Glutamatergic neuron (in vitro differentiated cells): Measurements from ENCODE around the gene EIPR1. TPM values are rescaled to one million over a fixed set of nuclear protein-coding genes. Genes with fewer than 3 reads are reported as not detected.
"Not testable (repeated sequence)": the region's sequence is repeated elsewhere in the genome, so short reads cannot be mapped to it uniquely, and the experiment has no call there.

ENCODE experiments used
- DNase-seq: peaks from one replicate; pipeline ENCODE4 v3.0.0; 2022
- H3K27ac Mint-ChIP-seq: one replicate; pipeline ENCODE4 v1.8.0; 2020; ENCODE audit warnings: mild to moderate bottlenecking, mixed read lengths, inconsistent platforms; ENCODE audit not compliant: unreplicated experiment
- H3K27me3 Mint-ChIP-seq: one replicate; pipeline ENCODE4 v1.8.0; 2020; ENCODE audit warnings: mild to moderate bottlenecking, moderate library complexity, mixed read lengths, inconsistent platforms; ENCODE audit not compliant: unreplicated experiment
- H3K36me3 Mint-ChIP-seq: one replicate; pipeline ENCODE4 v1.8.0; 2020; ENCODE audit warnings: mild to moderate bottlenecking, mixed read lengths, inconsistent platforms; ENCODE audit not compliant: unreplicated experiment
- H3K4me1 Mint-ChIP-seq: one replicate; pipeline ENCODE4 v1.8.0; 2020; ENCODE audit warnings: mild to moderate bottlenecking, low read depth, mixed read lengths, inconsistent platforms; ENCODE audit not compliant: unreplicated experiment
- H3K4me3 Mint-ChIP-seq: one replicate; pipeline ENCODE4 v1.8.0; 2020; ENCODE audit warnings: mild to moderate bottlenecking, mixed read lengths, inconsistent platforms; ENCODE audit not compliant: unreplicated experiment
- H3K9me3 Mint-ChIP-seq: one replicate; pipeline ENCODE4 v1.8.0; 2020; ENCODE audit warnings: mild to moderate bottlenecking, moderate library complexity, mixed read lengths, inconsistent platforms; ENCODE audit not compliant: unreplicated experiment
- CTCF ChIP-seq: fragments of 200-600 bp; sonication (generic); IDR thresholded peaks from one replicate; pipeline ENCODE4 v1.5.0; 2021; ENCODE audit not compliant: partially characterized antibody, unreplicated experiment
- total RNA-seq: library from RNA; stranded (reverse); fragmentation: NEBNext Ultra II Directional; extraction: Animal tissue kit (Norgen Biotek cat#: 25700); gene quantifications from one replicate; pipeline ENCODE4 v1.2.1, GENCODE V29; 2021; ENCODE audit not compliant: unreplicated experiment

EIPR1 gene
- total RNA-seq, 1 donor from 2014 or later: 43.8 TPM

- peaks cover 9% of the 10 kb centered on the region for H3K9me3 Mint-ChIP-seq
Observed at GRCh38 chr2:3183766-3184165, 193.9 kb downstream of the EIPR1 start.

GRCh38 chr2:3182848-3183247, 194.8 kb downstream of the EIPR1 start:
- Mint-ChIP-seq H3K27me3 (peaks cover 7% of the 10 kb centered on the region), H3K27ac (no peak overlapping the region), H3K9me3 (peaks cover 9% of the 10 kb centered on the region), H3K4me1 (no peaks in the 10 kb centered on the region), H3K36me3 (peaks cover 11% of the 10 kb centered on the region), H3K4me3 (no peak overlapping the region)
- no peak for TF ChIP-seq CTCF
- no peak for DNase-seq

More at GRCh38 chr2:3183766-3184165, 193.9 kb downstream of the EIPR1 start:
- Mint-ChIP-seq H3K36me3 (peaks cover 11% of the 10 kb centered on the region), H3K4me3 (no peak overlapping the region), H3K4me1 (no peaks in the 10 kb centered on the region), H3K27me3 (peaks cover 7% of the 10 kb centered on the region), H3K27ac (no peak overlapping the region)
- no peak for TF ChIP-seq CTCF
- DNase-seq: no peak

- H3K27me3 Mint-ChIP-seq: peaks cover 7% of the 10 kb centered on the region
- TF ChIP-seq CTCF: no peak
Observed at GRCh38 chr2:3181416-3182010, 196.1 kb downstream of the EIPR1 start.

GRCh38 chr2:3180909-3181221, 196.8 kb downstream of the EIPR1 start:
- not testable (repeated sequence) for H3K27ac Mint-ChIP-seq, H3K4me3 Mint-ChIP-seq, H3K9me3 Mint-ChIP-seq, H3K27me3 Mint-ChIP-seq, DNase-seq, H3K4me1 Mint-ChIP-seq
- peaks cover 11% of the 10 kb centered on the region for H3K36me3 Mint-ChIP-seq

More at GRCh38 chr2:3181416-3182010, 196.1 kb downstream of the EIPR1 start:
- Mint-ChIP-seq H3K36me3 (peaks cover 11% of the 10 kb centered on the region), H3K27ac (no peak overlapping the region), H3K4me1 (no peaks in the 10 kb centered on the region), H3K9me3 (peaks cover 9% of the 10 kb centered on the region), H3K4me3 (no peak overlapping the region)
- DNase-seq: no peak

- no peak overlapping the region for H3K4me3 Mint-ChIP-seq
- peaks cover 9% of the 10 kb centered on the region for H3K27me3 Mint-ChIP-seq
- no peak for DNase-seq
- H3K9me3 Mint-ChIP-seq: peaks cover 9% of the 10 kb centered on the region
- H3K36me3 Mint-ChIP-seq: peaks cover 11% of the 10 kb centered on the region
- TF ChIP-seq CTCF: no peak
- H3K27ac Mint-ChIP-seq: no peak overlapping the region
- H3K4me1 Mint-ChIP-seq: no peaks in the 10 kb centered on the region
Observed at GRCh38 chr2:3180082-3180908, 197.3 kb downstream of the EIPR1 start.
